ENCODE measurements around the gene GNG14.

GNG14 gene

GRCh38 chr19:12681074-12681987 is 6.5 kb upstream of the GNG14 start, which contains the start of gene DHPS:
DHPS (minus strand) TSS chr19:12681880; CDS start chr19:12681766, 114 bp downstream.
- H3K4me3 ChIP-seq (replicated peaks; ENCODE audit: low read depth, low read length), result peak within 1 kb of the TSS; percentile 89
- TF ChIP-seq, protein P1, sequence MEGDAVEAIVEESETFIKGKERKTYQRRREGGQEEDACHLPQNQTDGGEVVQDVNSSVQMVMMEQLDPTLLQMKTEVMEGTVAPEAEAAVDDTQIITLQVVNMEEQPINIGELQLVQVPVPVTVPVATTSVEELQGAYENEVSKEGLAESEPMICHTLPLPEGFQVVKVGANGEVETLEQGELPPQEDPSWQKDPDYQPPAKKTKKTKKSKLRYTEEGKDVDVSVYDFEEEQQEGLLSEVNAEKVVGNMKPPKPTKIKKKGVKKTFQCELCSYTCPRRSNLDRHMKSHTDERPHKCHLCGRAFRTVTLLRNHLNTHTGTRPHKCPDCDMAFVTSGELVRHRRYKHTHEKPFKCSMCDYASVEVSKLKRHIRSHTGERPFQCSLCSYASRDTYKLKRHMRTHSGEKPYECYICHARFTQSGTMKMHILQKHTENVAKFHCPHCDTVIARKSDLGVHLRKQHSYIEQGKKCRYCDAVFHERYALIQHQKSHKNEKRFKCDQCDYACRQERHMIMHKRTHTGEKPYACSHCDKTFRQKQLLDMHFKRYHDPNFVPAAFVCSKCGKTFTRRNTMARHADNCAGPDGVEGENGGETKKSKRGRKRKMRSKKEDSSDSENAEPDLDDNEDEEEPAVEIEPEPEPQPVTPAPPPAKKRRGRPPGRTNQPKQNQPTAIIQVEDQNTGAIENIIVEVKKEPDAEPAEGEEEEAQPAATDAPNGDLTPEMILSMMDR (IDR thresholded peaks at IDR 0.05; ENCODE audit: low read depth, low read length, missing control alignments), result no peak
- peak; percentile 99 for DNase-seq (ENCODE audit: extremely low read depth, low read depth)

GRCh38 chr19:12685831-12686230 is 2.0 kb upstream of the GNG14 start:
- no peak for DNase-seq (ENCODE audit: extremely low read depth, low read depth)
- TF ChIP-seq, protein P1 (IDR thresholded peaks at IDR 0.05; ENCODE audit: low read depth, low read length, missing control alignments), result no peak
- no peak overlapping the region for H3K4me3 ChIP-seq (replicated peaks; ENCODE audit: low read depth, low read length)

- TF ChIP-seq, protein P1 (IDR thresholded peaks at IDR 0.05; ENCODE audit: low read depth, low read length, missing control alignments), result no peak
- no peak overlapping the region for H3K4me3 ChIP-seq (replicated peaks; ENCODE audit: low read depth, low read length)
Observed at GRCh38 chr19:12689012-12689411, 1.2 kb downstream of the GNG14 start.

GRCh38 chr19:12689581-12690216 is 1.9 kb downstream of the GNG14 start:
- TF ChIP-seq, protein P1 (IDR thresholded peaks at IDR 0.05; ENCODE audit: low read depth, low read length, missing control alignments), result no peak
- DNase-seq (ENCODE audit: extremely low read depth, low read depth), result no peak

More at GRCh38 chr19:12689012-12689411, 1.2 kb downstream of the GNG14 start:
- DNase-seq (ENCODE audit: extremely low read depth, low read depth), result no peak

DNA sequence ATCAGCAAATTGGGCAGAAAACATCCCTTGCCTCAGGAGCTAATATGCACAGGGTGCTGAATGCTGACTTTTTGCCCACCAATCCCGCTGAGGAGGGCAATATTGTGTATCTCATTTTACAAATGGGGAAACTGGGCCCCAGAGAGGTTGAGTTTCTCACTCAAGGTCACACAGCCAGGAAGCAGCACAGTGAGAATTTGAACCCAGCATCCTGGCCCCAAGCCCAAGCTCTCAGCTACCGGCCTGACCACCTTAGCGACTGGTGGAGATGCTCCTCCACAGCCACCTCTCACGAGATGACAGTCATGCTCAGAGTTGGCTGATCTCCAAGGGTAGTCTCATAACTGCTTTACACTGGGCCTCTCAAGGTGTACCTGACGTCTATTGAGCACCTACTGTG is 5.2 kb downstream of the GNG14 start:
- TF ChIP-seq, protein P1 (IDR thresholded peaks at IDR 0.05; ENCODE audit: low read depth, low read length, missing control alignments), result no peak
- no peak for DNase-seq (ENCODE audit: extremely low read depth, low read depth)
- no peak overlapping the region for H3K4me3 ChIP-seq (replicated peaks; ENCODE audit: low read depth, low read length)

More at GRCh38 chr19:12689581-12690216, 1.9 kb downstream of the GNG14 start:
- H3K4me3 ChIP-seq (replicated peaks; ENCODE audit: low read depth, low read length), result no peak overlapping the region

DNA sequence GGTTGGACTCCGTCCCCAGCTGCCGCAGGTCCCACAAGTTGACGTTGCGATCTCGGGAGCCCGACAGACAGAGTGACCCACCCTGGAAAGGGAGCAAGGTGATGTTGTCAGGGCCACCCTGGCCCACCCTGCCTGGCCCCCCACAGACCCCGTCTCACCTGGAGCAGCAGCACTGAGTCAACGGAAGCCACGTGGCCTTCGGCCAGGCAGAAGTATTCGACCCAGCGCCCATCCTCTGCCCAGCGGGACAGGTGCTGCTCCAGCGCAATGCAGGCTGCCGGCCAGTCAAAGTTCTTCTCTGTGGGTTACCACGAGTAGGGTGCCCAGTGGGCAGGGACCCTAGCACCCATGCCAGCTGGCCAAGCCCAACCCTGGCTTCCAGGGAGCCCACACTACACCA is 6.8 kb downstream of the GNG14 start:
- TF ChIP-seq, protein P1 (IDR thresholded peaks at IDR 0.05; ENCODE audit: low read depth, low read length, missing control alignments), result no peak
- DNase-seq (ENCODE audit: extremely low read depth, low read depth), result no peak
- no peak overlapping the region for H3K4me3 ChIP-seq (replicated peaks; ENCODE audit: low read depth, low read length)
